Ovary (tissue), 3 donors: ENCODE measurements around the gene ASB1.

Experiments
- EP300 ChIP-seq: sonication (generic); formaldehyde crosslinking; IDR thresholded peaks from one replicate; pipeline ENCODE4 v1.6.1; 2017; ENCODE audit warnings: antibody characterized with exemption
- POLR2A ChIP-seq: fragments of 450-650 bp; IDR thresholded peaks from one replicate; pipeline ENCODE4 v1.6.1; 2017; ENCODE audit warnings: antibody characterized with exemption, mild to moderate bottlenecking, moderate library complexity
- TF ChIP-seq, protein P1 (sequence below), 3 donors: fragments of 450-650 bp in 2 of 3; fragments of 200-600 bp in 1 of 3; IDR thresholded peaks; one replicate each; pipeline versions ENCODE4 v1.5.1 to v1.8.0; 2016 to 2022; ENCODE audit warnings: antibody characterized with exemption in 3 of 3, mild to moderate bottlenecking in 1 of 3
- donor health status: DM: no; HTN: no; CAD: no.

- TF ChIP-seq, protein P1, sequence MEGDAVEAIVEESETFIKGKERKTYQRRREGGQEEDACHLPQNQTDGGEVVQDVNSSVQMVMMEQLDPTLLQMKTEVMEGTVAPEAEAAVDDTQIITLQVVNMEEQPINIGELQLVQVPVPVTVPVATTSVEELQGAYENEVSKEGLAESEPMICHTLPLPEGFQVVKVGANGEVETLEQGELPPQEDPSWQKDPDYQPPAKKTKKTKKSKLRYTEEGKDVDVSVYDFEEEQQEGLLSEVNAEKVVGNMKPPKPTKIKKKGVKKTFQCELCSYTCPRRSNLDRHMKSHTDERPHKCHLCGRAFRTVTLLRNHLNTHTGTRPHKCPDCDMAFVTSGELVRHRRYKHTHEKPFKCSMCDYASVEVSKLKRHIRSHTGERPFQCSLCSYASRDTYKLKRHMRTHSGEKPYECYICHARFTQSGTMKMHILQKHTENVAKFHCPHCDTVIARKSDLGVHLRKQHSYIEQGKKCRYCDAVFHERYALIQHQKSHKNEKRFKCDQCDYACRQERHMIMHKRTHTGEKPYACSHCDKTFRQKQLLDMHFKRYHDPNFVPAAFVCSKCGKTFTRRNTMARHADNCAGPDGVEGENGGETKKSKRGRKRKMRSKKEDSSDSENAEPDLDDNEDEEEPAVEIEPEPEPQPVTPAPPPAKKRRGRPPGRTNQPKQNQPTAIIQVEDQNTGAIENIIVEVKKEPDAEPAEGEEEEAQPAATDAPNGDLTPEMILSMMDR (IDR thresholded peaks at IDR 0.05), result no peak
- TF ChIP-seq POLR2A, result no peak
- no peak for TF ChIP-seq EP300
Observed at GRCh38 chr2:238487652-238488346, 61.1 kb downstream of the ASB1 start.
